Measurements from ENCODE around the gene HS1BP3. TPM values are rescaled to one million over a fixed set of nuclear protein-coding genes. Genes with fewer than 3 reads are reported as not detected.

Gene HS1BP3
- total and polyA plus RNA-seq, 2 of the 13 experiments (the other 11 are each of a cell fraction or from before 2014, with no cell fraction given): 15.2 to 22.0 TPM

DNA sequence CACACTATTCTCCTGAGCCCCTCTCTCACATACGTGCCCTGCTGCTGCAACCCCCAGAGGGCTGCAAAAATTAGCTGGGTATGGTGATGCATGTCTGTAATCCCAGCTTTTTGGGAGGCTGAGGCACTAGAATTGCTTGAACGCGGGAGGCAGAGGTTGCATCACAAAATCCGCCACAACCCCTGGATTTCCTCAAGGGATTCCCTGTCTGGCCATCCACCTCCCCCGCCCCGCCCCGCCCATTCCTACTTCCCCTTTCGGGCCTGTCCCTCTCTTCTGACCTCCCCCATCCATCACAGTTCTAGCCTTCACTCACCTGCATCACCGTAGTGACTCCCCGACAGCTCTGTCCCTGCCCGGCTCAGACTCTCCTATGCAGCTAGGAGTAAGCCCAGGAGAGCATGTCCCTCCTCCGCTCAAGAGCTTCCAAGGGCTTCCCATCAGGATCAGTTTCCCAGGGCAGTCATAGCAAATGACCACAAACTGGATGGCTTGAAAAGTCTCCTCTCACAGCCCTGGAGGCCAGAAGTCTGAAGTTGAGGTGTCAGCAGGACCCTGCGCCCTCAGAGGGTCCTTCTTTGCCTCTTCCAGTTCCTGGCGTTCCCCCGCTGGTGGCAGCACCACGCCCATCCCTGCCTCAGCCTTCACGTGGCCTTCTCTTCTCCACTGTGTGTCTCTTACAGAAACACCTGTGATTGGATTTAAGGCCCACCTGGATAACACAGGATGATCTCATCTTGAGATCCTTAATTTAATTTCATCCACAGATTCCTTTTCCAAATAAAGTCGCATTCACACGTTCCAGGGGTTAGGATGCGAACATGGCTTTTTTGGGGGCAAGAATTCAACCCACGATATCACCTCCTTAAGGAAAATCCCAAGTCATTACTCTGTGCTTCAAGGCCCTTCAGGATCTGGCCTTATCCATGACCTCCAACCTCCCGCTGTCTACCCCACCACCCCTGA lies 58.5 kb downstream of the HS1BP3 start (continued):
- TF ChIP-seq, protein P1, sequence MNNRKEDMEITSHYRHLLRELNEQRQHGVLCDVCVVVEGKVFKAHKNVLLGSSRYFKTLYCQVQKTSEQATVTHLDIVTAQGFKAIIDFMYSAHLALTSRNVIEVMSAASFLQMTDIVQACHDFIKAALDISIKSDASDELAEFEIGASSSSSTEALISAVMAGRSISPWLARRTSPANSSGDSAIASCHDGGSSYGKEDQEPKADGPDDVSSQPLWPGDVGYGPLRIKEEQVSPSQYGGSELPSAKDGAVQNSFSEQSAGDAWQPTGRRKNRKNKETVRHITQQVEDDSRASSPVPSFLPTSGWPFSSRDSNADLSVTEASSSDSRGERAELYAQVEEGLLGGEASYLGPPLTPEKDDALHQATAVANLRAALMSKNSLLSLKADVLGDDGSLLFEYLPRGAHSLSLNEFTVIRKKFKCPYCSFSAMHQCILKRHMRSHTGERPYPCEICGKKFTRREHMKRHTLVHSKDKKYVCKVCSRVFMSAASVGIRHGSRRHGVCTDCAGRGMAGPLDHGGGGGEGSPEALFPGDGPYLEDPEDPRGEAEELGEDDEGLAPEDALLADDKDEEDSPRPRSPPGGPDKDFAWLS (CRISPR knock-in tag; IDR thresholded peaks at IDR 0.05; ENCODE audit: borderline replicate concordance): no peak
- TF ChIP-seq ZNF614 (CRISPR knock-in tag; IDR thresholded peaks at IDR 0.05; ENCODE audit: borderline replicate concordance): no peak
- peak; percentile 48; the same call in 1 of the 2 replicates for TF ChIP-seq CEBPG (CRISPR knock-in tag; IDR thresholded peaks at IDR 0.05)
- no peak for TF ChIP-seq ZNF501 (CRISPR knock-in tag; IDR thresholded peaks at IDR 0.05)
- no peak for TF ChIP-seq ZNF788 (CRISPR knock-in tag; IDR thresholded peaks at IDR 0.05; ENCODE audit: borderline replicate concordance)
- TF ChIP-seq SMAD3 (CRISPR knock-in tag; IDR thresholded peaks at IDR 0.05): no peak
- peak; percentile 70; the same call in 1 of the 2 replicates for TF ChIP-seq ZNF331 (CRISPR knock-in tag; IDR thresholded peaks at IDR 0.05)
- no peak for TF ChIP-seq KLF16 (CRISPR knock-in tag; IDR thresholded peaks at IDR 0.05)
- 0 out of 2 replicates have a peak, but pooled peaks have one; percentile 36 for TF ChIP-seq GATA4 (IDR thresholded peaks at IDR 0.05; ENCODE audit: borderline replicate concordance, low read depth)
- TF ChIP-seq BRD4 (CRISPR knock-in tag; IDR thresholded peaks at IDR 0.05): peak; percentile 91
- no peak; the same call in 1 of the 2 replicates for TF ChIP-seq SP2 (CRISPR knock-in tag; IDR thresholded peaks at IDR 0.05)
- TF ChIP-seq YEATS2 (CRISPR knock-in tag; IDR thresholded peaks at IDR 0.05; ENCODE audit: borderline replicate concordance): 0 out of 2 replicates have a peak, but pooled peaks have one; percentile 27
- TF ChIP-seq TIGD3 (CRISPR knock-in tag; IDR thresholded peaks at IDR 0.05; ENCODE audit: borderline replicate concordance): no peak
- TF ChIP-seq MEIS1 (CRISPR knock-in tag; IDR thresholded peaks at IDR 0.05; ENCODE audit: borderline replicate concordance): 0 out of 2 replicates have a peak, but pooled peaks have one; percentile 50
- TF ChIP-seq, protein P2, sequence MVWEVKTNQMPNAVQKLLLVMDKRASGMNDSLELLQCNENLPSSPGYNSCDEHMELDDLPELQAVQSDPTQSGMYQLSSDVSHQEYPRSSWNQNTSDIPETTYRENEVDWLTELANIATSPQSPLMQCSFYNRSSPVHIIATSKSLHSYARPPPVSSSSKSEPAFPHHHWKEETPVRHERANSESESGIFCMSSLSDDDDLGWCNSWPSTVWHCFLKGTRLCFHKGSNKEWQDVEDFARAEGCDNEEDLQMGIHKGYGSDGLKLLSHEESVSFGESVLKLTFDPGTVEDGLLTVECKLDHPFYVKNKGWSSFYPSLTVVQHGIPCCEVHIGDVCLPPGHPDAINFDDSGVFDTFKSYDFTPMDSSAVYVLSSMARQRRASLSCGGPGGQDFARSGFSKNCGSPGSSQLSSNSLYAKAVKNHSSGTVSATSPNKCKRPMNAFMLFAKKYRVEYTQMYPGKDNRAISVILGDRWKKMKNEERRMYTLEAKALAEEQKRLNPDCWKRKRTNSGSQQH (CRISPR knock-in tag; IDR thresholded peaks at IDR 0.05; ENCODE audit: low read depth): no peak; the same call in 1 of the 2 replicates
- TF ChIP-seq, protein P3, sequence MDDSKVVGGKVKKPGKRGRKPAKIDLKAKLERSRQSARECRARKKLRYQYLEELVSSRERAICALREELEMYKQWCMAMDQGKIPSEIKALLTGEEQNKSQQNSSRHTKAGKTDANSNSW (CRISPR knock-in tag; IDR thresholded peaks at IDR 0.05; ENCODE audit: borderline replicate concordance): peak; percentile 43; the same call in 1 of the 2 replicates
- TF ChIP-seq ARNT2 (CRISPR knock-in tag; IDR thresholded peaks at IDR 0.05; ENCODE audit: low read depth): no peak
- TF ChIP-seq TEAD3 (CRISPR knock-in tag; optimal IDR thresholded peaks at IDR 0.05; ENCODE audit: borderline replicate concordance): peak; percentile 70
- no peak for TF ChIP-seq ZNF263 (CRISPR knock-in tag; IDR thresholded peaks at IDR 0.05)
- peak; percentile 70 for TF ChIP-seq FOSL2 (CRISPR knock-in tag; IDR thresholded peaks at IDR 0.05)
- peak; percentile 77; the same call in 1 of the 2 replicates for TF ChIP-seq KDM4B (CRISPR knock-in tag; IDR thresholded peaks at IDR 0.05)
- no peak for TF ChIP-seq FOXA1 (IDR thresholded peaks at IDR 0.05)
- 0 out of 2 replicates have a peak, but pooled peaks have one; percentile 35 for TF ChIP-seq FOXA1 (CRISPR knock-in tag; IDR thresholded peaks at IDR 0.05)
- peak; percentile 60 for TF ChIP-seq FOXA3 (CRISPR knock-in tag; IDR thresholded peaks at IDR 0.05)
- TF ChIP-seq JUND (CRISPR knock-in tag; IDR thresholded peaks at IDR 0.05): 0 out of 2 replicates have a peak, but pooled peaks have one; percentile 16
- no peak for TF ChIP-seq ZZZ3 (CRISPR knock-in tag; IDR thresholded peaks at IDR 0.05; ENCODE audit: borderline replicate concordance)
- no peak for TF ChIP-seq ZNF124 (CRISPR knock-in tag; IDR thresholded peaks at IDR 0.05)

Measured in HepG2 (cell line).